ENCODE data around the gene SNX8. TPM values are rescaled to one million over a fixed set of nuclear protein-coding genes. Genes with fewer than 3 reads are reported as not detected.

Gene SNX8
- total and polyA plus RNA-seq, 2 of the 13 experiments (the other 11 are each of a cell fraction or from before 2014, with no cell fraction given) = 20.6 to 45.2 TPM

DNA sequence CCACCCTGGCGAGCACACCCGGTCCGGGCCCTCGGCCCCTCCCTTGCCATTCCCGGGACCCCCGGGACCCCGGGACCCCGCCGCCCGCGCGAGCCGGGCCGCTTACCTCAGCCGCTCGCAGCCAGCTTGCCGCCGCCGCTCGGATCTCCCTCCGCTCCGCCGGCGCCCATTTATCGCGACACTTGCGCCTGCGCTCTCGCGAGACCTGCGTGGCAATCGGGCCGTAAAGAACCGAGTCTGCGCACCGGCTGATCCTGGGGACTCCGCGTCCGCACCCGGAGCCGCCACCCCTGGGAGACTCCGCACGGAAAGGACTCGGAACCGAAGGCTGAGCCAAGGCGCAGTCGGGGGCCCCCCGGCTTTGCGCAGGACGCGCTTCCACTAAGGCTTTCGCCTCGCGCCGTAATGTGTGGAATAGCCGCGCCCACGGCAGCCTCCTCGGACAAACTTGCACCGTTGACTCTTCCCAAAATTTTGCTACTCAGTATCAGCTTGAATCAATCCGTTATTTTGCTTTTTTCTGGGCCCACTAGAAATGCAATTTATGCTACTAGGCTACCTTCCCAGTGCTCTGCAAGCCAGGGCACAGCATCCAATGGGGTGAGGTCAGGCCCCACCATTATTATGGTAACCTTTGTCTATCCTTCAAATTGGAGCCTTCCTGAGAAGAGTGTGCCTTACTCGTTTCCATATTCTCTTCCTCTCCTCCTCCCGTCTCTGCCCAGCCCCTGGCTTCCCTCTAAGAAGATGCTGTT lies 81.3 kb downstream of the SNX8 start, which contains the start of gene MAD1L1 (continued):
- TF ChIP-seq, protein P1, sequence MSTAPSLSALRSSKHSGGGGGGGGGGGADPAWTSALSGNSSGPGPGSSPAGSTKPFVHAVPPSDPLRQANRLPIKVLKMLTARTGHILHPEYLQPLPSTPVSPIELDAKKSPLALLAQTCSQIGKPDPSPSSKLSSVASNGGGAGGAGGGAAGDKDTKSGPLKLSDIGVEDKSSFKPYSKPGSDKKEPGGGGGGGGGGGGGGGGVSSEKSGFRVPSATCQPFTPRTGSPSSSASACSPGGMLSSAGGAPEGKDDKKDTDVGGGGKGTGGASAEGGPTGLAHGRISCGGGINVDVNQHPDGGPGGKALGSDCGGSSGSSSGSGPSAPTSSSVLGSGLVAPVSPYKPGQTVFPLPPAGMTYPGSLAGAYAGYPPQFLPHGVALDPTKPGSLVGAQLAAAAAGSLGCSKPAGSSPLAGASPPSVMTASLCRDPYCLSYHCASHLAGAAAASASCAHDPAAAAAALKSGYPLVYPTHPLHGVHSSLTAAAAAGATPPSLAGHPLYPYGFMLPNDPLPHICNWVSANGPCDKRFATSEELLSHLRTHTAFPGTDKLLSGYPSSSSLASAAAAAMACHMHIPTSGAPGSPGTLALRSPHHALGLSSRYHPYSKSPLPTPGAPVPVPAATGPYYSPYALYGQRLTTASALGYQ (CRISPR knock-in tag; IDR thresholded peaks at IDR 0.05) = 0 out of 2 replicates have a peak, but pooled peaks have one; percentile 51
- TF ChIP-seq ADNP (CRISPR knock-in tag; IDR thresholded peaks at IDR 0.05) (no peak), SCMH1 (CRISPR knock-in tag; IDR thresholded peaks at IDR 0.05; ENCODE audit: borderline replicate concordance) (no peak), ZNF775 (CRISPR knock-in tag; IDR thresholded peaks at IDR 0.05; ENCODE audit: borderline replicate concordance) (no peak), NR2F2 (IDR thresholded peaks at IDR 0.05; ENCODE audit: borderline replicate concordance, low read depth) (no peak), ARHGAP35 (CRISPR knock-in tag; IDR thresholded peaks at IDR 0.05; ENCODE audit: borderline replicate concordance) (peak; percentile 73; the same call in 1 of the 2 replicates), RARA (CRISPR knock-in tag; IDR thresholded peaks at IDR 0.05) (no peak), ZNF432 (CRISPR knock-in tag; IDR thresholded peaks at IDR 0.05; ENCODE audit: borderline replicate concordance) (no peak), SAFB2 (CRISPR knock-in tag; IDR thresholded peaks at IDR 0.05; ENCODE audit: borderline replicate concordance, low read depth) (no peak; the same call in 1 of the 2 replicates), CAMTA2 (CRISPR knock-in tag; IDR thresholded peaks at IDR 0.05; ENCODE audit: borderline replicate concordance) (no peak)
- TF ChIP-seq, protein P2, sequence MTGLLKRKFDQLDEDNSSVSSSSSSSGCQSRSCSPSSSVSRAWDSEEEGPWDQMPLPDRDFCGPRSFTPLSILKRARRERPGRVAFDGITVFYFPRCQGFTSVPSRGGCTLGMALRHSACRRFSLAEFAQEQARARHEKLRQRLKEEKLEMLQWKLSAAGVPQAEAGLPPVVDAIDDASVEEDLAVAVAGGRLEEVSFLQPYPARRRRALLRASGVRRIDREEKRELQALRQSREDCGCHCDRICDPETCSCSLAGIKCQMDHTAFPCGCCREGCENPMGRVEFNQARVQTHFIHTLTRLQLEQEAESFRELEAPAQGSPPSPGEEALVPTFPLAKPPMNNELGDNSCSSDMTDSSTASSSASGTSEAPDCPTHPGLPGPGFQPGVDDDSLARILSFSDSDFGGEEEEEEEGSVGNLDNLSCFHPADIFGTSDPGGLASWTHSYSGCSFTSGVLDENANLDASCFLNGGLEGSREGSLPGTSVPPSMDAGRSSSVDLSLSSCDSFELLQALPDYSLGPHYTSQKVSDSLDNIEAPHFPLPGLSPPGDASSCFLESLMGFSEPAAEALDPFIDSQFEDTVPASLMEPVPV (CRISPR knock-in tag; IDR thresholded peaks at IDR 0.05) = no peak; the same call in 1 of the 2 replicates
- TF ChIP-seq, protein P3, sequence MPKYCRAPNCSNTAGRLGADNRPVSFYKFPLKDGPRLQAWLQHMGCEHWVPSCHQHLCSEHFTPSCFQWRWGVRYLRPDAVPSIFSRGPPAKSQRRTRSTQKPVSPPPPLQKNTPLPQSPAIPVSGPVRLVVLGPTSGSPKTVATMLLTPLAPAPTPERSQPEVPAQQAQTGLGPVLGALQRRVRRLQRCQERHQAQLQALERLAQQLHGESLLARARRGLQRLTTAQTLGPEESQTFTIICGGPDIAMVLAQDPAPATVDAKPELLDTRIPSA (CRISPR knock-in tag; IDR thresholded peaks at IDR 0.05; ENCODE audit: borderline replicate concordance) = no peak; the same call in 1 of the 2 replicates
- TF ChIP-seq, protein P4, sequence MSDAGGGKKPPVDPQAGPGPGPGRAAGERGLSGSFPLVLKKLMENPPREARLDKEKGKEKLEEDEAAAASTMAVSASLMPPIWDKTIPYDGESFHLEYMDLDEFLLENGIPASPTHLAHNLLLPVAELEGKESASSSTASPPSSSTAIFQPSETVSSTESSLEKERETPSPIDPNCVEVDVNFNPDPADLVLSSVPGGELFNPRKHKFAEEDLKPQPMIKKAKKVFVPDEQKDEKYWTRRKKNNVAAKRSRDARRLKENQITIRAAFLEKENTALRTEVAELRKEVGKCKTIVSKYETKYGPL (CRISPR knock-in tag; IDR thresholded peaks at IDR 0.05) = peak; percentile 57; the same call in 1 of the 2 replicates
- TF ChIP-seq, protein P5, sequence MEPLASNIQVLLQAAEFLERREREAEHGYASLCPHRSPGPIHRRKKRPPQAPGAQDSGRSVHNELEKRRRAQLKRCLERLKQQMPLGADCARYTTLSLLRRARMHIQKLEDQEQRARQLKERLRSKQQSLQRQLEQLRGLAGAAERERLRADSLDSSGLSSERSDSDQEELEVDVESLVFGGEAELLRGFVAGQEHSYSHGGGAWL (CRISPR knock-in tag; IDR thresholded peaks at IDR 0.05) = 0 out of 2 replicates have a peak, but pooled peaks have one; percentile 47

Measured in HepG2 (cell line).